ENCODE results near the gene MRNIP. TPM values are rescaled to one million over a fixed set of nuclear protein-coding genes. Genes with fewer than 3 reads are reported as not detected.
A peak's percentile ranks its signal among the peaks of the same experiment; 100 is the strongest.

The MRNIP gene
- total RNA-seq, 2 donors from 2014 or later = 11.1 to 12.7 TPM

- intact Hi-C loops (cut with DNase I) = no loop called here
- DNase-seq (no peak), ATAC-seq (no peak)
Observed at GRCh38 chr5:179830818-179831468, 27.7 kb downstream of the MRNIP start.

GRCh38 chr5:179829732-179830435, 28.7 kb downstream of the MRNIP start:
- intact Hi-C loops (cut with DNase I) = no loop called here
- ATAC-seq (no peak), DNase-seq (no peak)

DNA sequence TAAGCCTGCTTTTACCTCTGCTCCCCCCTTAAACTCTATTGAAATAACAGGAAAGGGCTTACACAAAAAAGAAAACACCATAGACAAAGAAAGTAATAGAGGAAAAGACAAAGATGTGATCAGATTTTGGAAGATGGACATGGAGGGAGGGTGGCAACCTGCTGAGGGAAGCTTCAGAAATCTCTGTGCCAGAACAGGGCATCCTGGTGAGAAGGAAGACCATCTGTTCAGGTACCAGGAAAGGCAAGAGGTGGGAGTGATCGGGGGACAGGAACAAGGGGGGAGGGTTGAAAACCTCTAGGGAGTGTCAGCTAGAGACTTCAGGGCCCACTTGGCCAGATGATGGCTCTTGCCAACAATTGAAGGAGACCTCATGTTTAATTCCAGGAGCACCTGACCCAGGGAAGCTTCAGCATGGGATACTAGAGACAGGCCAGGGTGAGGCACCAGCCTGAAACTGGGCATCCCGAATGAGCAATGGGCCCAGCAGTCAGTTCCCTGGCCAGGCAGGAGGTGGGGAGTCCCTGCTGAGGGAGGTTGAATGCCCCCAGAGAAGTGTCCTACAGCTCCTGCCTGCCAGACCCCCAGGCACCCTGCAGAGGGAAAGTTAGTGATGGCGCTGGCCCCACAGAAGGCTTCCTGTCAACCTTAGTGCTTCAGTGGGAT, 29.7 kb downstream of the MRNIP start:
- ATAC-seq (no peak), DNase-seq (no peak)
- intact Hi-C loops (cut with DNase I) = no loop called here

DNA sequence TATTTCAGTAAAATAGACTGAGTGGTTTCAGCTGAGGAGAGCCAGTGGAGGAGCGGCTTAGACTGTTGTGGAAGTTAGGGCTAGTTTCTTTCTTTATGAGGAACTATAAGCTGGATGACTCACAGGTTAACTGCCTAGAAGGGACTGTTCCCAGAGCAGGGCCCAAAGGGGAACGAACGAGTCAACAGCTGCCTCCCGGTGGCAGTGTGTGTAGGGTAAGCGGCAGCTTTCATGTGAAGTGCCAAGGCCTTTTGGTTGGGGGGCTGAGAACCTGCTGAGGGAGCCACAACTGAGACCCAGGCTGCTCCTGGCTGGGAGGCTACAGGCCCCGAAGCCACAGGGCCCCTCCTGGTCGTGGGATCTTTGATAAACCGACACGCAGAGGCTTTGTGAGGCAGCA, 30.9 kb downstream of the MRNIP start:
- intact Hi-C loops (cut with DNase I) = no loop called here
- DNase-seq = no peak
- peak in 1 of 2 donors; percentile 23 for ATAC-seq

DNA sequence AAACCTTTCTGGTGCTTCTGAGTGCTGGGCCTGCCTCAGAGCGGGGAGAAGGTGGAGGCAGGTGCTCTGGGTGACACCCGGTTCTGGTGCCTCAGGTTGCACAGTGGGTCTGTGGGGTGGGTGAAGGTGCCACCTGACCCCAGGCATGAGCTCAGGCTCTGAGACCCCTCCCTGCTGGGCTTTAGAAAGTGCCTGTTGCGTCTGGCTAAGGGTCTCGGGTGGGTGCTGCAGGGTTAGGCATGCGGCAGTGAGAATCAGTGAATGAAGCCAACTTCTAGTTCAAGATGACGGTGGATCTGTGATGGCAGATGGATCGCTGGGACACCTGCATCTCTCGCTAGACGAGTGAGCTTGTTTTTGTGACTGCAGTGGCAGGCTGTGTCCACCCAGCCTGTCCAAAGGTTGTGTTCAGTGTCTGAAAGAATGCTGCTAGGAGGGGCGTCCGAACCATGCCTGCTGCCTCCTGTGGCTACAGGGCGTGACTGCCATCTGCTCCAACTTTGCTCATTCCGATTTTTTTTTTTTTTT, 32.9 kb downstream of the MRNIP start:
- ATAC-seq = no peak
- intact Hi-C loops (cut with DNase I) = no loop called here
- DNase-seq = no peak

DNA sequence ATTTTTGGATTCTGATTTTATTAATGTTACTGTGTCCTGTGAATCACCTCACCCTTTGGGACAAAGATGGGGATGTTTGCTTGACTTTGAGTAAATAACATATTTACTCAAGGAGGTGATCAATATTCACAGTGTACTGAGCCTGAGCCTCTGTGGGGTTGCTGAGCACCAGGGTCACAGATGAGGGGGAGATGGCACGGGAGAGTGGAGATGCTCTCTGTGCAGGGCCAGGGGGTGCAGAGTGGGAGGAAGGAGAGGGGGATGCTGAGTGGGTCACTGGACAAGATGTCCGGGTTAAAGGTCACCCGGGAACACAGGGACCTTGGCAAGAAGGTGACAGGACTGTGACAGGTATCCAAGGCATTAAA, 33.9 kb downstream of the MRNIP start:
- no peak for DNase-seq
- no peak for ATAC-seq
- intact Hi-C loops (cut with DNase I) = loop anchor here in 1 of 2 donors (5.0 kb wide), 1 partner anchor 33 kb away; the partner anchor contains the start of gene MRNIP

- intact Hi-C loops (cut with DNase I) = loop anchor here in 1 of 2 donors (5.0 kb wide), 1 partner anchor 33 kb away; the partner anchor contains the start of gene MRNIP
- ATAC-seq (no peak), DNase-seq (no peak)
Observed at GRCh38 chr5:179823937-179824744, 34.5 kb downstream of the MRNIP start.

GRCh38 chr5:179822444-179822990, 36.1 kb downstream of the MRNIP start:
- intact Hi-C loops (cut with DNase I) = loop anchor here in 1 of 2 donors (5.0 kb wide), 1 partner anchor 35 kb away; the partner anchor contains the start of gene MRNIP
- ATAC-seq = no peak
- DNase-seq = no peak

GRCh38 chr5:179822059-179822432, 36.6 kb downstream of the MRNIP start:
- ATAC-seq (no peak), DNase-seq (no peak)
- intact Hi-C loops (cut with DNase I) = loop anchor here in 1 of 2 donors (5.0 kb wide), 1 partner anchor 35 kb away; the partner anchor contains the start of gene MRNIP

DNA sequence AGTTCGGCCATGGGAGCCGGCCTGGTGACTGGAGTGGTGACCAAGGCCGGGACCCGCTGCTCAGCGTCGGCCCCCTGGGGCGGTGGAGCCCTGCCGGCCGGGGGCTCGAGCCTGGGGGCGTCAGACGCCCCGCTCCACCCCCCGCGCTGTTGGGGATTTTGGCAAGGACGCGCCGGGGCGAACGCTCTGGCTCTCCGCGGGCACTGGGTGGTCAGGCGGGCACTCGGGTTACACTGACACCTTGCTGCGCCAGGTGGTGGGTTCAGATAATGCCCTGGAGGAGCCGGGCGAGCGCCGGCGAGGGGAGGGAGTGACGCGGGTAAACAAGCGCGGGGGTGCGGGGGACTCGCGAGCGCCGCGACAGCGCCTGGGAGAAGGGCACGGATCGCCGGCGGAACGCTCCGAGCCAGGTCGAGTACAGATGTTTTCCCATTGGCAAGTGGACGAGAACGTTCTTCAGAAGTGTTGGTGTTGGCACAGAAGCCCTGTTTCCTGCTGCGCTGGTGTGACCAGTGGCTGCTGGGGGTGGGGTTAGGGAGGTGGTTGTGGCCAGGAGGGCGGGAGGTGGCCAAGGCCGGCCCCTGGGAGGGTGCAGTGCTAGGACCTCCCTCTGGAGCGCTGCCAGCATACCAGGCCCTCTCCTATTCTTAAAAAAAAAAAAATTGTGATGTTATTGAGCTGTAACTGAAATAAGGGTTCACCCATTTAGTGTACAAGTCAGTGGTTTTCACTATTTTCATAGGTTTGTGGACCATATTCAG, 37.1 kb downstream of the MRNIP start:
- ATAC-seq = peak; percentile 79 to 82
- peak; percentile 97 for DNase-seq
- intact Hi-C loops (cut with DNase I) = loop anchor here in 1 of 2 donors (5.0 kb wide), 1 partner anchor 36 kb away; the partner anchor contains the start of gene MRNIP

GRCh38 chr5:179820483-179821297, 37.9 kb downstream of the MRNIP start, which contains the start of gene SQSTM1:
Gene SQSTM1 (plus strand): TSS chr5:179820905. CDS start chr5:179820937, 32 bp downstream.
- intact Hi-C loops (cut with DNase I) = loop anchor here in 1 of 2 donors (5.0 kb wide), 1 partner anchor 37 kb away; the partner anchor contains the start of gene MRNIP
- DNase-seq = peak; percentile 87
- peak; percentile 73 to 78 for ATAC-seq

DNA sequence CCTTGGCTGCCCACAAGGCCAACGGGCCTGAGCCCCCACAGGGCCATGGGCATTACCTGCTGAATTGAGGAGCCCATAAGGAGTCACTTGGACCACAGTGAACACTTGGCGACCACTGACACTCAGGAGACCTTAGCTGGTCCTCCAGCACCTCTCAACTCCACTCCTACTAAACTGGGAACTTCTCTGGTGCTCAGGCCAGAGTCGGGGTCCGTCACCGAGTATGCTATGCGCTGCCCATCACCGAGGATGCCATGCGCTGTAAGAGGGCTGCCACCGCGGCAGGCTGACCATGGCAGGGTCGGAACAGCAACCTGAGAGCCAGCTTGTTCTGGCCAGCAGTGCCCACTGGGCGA, 38.5 kb downstream of the MRNIP start:
- ATAC-seq = no peak
- intact Hi-C loops (cut with DNase I) = loop anchor here in 1 of 2 donors (5.0 kb wide), 1 partner anchor 37 kb away; the partner anchor contains the start of gene MRNIP
- no peak for DNase-seq

DNA sequence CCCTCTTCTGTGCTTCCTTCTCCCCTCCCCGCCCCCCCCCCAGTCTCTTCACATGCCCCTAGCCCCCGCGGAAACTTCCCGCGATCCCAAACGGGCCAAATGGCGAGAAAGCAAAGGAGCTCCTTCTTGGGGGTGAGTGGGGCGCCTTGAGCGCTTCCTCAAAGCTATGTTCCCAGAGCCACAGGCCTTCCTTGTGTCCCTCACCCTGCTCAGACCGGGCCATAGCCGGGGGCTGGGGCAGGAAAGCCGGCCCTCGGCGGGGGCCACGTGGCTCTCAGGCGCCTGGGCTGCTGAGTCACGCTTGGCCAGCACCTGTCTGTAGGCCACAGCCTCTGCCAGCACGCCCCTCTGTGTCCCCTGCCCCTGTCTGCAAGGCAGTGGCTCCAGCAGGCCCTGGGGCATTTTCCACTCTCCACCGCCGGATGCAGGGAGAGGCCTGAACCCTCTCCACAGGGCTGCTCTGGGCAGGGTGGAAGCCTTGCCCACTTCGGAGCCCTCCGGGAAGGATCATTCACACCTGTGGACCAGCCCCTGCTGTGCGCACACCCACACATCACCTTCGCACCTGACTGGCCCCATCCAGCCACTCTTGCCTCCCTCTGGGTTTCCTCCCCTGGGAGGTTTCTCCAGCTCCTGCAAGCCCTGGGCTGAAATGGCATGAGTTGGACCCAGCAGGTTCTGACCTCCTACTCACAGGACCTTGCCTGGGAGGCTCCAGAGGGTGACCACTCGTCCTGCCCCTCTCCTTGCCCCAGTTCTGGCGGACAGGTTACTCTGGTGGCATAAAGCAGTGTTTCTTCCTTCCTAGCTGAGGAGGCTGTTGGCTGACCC, 39.1 kb downstream of the MRNIP start:
- peak; percentile 74 for DNase-seq
- intact Hi-C loops (cut with DNase I) = loop anchor here in 1 of 2 donors (5.0 kb wide), 1 partner anchor 38 kb away; the partner anchor contains the start of gene MRNIP
- ATAC-seq = peak; percentile 13 to 37

DNA sequence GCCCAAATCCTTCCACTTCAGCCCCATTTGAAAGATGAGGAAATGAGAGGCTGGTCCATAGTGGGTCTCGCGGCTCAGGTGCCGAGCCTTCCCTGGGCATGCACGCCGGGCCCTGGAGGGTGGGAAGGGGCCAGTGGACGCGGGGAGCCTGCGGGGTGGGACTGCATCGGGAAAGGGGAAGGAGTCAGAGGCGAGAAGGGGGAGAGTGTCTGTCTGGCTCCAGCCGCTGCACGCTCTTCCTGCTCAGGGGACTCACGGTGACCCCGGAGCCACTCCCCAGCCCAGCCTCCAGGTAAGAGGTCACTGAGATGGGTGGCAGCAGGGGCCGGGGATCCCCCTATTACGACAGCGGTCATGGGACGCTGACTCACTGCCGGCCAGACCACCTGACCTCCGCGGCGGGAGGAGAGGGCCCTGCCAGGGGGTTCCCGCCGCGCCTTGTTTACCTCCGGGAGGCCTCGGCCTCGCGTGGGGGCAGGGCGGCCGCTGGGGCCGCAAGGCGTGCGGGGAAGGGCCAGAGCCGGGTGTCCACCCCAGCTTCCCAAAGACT, 39.8 kb downstream of the MRNIP start:
- intact Hi-C loops (cut with DNase I) = no loop called here
- DNase-seq (peak; percentile 96), ATAC-seq (peak; percentile 70 to 73)

DNA sequence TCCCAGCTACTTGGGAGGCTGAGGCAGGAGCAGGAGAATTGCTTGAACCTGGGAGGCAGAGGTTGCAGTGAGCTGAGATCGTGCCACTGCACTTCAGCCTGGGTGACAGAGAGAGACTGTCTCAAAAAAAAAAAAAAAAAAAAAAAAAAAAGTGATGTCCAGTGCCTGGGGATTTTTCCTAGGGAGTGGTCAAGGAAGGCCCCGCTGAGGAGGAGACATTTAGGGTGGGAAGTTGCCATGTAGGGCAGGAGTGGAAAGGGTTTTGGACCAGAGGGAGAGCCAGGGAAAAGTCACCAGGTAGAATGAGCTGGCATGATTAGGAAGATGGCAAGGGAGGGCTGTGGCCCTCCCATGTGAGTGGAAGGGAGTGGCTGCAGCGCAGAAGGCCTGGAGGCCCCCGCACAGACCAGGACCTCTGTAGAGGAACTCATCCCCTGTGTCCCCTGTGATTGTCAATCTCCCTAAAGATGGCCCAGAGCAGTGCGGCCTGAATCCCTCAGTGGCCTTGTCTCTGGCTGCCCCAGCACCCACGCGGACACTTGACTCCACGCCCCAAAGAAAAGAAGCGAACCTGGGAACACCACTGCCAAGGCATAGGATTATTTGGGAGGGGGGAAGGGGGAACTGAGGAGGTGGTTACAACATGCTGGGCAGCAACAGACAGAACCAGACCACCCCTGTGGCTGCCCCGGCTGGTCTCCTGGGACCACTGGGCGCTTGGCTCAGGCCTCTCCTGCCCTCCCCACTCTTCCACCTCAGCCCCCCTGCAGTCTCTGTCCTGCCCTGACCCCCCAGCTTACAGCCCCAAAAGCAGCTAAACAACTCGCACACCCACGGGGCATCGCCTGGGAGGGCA, 40.5 kb downstream of the MRNIP start:
- intact Hi-C loops (cut with DNase I) = no loop called here
- no peak for DNase-seq
- no peak for ATAC-seq

Data from left cardiac atrium (tissue), 4 donors.